ENCODE results near the gene CFH.
"Not testable (repeated sequence)": the region's sequence is repeated elsewhere in the genome, so short reads cannot be mapped to it uniquely, and the experiment has no call there.

Gene CFH

DNA sequence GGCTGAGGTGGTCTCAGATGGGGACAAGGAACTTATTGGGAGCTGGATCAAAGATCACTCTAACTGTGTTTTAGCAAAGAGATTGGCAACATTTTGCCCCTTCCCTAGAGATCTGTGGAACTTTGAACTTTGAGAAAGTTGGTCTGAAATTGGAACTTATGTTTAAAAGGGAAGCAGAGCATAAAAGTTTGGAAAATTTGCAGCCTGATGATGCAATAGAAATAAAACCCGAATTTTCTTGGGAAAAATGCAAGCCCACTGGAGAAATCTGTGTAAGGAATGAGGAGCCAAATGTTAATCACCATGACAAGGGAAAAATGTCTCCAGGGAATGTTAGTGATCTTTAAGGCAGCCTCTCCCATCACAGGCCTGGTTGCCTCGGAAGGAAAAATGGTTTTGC lies 17.2 kb downstream of the CFH start:
- DNase-seq: no peak

DNA sequence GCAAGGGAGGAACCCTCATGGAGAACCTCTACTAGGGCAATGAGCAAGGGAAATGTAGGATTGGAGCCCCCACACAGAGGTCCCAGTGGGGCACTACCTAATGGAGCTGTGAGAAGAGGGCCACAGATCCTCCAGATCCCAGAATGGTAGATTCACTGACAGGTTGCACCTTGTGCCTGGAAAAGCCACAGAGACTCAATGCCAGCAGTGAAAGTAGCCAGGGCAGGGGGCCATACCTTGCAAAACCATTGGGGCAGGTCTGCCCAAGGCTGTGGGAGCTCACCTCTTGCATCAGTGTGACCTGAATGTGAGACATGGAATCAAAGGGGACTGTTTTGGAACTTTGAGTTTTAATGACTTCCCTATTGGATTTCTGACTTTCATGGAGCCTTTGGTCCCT lies 17.9 kb downstream of the CFH start:
- DNase-seq: no peak

DNA sequence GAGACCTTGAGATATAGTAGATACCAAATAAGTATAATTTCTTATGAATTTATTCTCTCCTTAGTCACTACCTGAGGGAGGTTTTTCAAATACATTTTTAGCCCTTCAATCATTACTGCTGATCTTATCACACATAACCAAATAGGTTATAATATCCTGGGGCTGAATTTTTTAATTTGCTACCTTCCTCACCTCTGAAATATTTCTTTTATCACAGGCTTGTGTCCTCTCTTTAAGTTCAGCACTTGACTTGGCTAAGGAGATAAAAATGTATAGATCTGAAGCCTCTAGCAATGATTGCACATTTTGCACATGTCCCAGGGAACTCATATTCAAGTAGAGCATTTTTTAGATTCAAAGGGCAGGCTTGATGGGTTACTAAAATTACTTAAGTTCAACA lies 23.1 kb downstream of the CFH start:
- no peak for DNase-seq

DNA sequence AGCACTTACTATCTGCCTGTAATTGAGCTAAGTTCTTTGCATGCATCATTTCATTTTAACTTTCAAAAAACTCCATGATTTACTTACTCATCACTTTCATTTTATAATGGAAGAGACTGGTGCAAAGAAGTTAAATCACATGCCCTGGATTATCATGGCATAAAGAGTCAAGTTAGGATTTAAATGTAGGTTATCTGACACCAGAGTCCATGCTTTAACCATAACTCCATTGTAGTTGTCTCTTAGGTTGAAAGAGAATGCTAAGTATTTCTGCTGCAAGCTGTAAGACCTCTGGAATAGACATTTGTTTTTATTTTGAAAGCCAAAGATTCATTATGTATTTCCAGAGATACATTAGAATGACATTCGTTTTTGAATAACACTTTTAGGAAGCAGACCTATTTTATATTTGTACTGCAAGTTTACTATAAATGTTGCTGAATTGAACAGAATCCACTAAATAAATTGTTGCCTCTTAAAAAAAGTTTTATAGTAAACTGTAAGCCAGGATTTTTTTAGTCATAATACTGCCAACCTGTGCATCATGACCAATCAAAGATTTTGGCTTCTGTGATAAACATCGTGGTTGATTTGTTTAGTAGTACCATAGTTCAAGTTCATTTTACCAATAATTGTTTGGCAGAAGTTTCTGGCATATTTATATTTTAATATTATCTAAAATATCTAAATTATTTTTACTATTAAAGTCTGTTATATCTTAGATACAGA lies 26.1 kb downstream of the CFH start:
- DNase-seq: peak; percentile 21

DNA sequence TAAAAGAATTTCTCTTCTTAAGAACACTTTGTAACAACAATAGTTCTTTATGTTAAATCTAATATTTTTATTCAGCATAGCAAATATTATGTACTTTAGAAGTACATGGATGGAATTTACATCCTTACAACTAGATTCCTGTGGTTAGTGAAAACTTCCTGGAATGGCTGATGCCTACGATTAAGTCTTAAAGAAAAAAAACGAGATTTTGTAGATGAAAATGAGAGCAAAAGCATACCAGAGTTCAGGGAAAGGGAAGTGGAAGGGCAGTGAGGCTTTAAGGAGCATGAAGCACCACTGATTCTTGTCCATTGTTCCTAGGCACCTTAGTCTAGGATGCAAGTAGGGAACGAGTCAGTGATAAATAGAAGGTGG lies 26.7 kb downstream of the CFH start:
- peak; percentile 80 for DNase-seq

DNA sequence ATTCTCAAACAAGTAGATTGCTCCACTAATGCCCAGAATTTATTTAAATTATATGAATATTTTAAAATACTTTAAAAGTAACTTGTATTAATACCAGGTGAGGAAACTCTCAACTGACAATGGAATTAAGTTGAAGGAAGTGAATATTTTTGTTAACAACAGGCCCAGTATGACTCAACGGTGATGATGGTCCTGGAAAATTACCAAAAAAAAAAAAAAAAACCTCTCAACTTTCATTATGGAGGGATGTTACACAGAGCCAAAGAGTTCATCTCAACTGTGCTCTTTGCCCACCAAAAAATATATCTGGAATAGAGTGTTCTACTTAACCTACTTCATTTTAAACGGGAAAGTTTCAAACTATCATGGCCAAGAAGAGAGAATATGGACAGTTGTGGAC lies 28.3 kb downstream of the CFH start:
- peak; percentile 71 for DNase-seq

DNA sequence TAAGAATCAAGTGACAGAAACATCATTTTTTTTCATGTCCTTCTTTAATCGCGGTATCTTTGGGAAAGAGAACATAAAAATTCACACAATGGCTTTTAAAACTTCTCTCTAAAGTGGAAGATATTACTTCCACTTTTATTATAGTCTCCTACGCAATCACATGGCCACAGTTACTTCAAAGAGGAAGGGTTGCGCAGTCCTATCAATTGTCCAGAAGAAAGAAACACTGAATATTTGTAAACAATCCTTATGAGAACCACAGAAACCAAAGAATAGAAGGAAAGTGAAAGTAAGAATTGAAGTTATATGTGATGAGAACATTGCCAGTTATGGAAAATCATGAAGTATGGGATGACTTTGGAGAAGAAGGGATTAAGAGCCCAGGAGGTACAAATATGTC lies 32.6 kb downstream of the CFH start:
- DNase-seq: no peak

DNA sequence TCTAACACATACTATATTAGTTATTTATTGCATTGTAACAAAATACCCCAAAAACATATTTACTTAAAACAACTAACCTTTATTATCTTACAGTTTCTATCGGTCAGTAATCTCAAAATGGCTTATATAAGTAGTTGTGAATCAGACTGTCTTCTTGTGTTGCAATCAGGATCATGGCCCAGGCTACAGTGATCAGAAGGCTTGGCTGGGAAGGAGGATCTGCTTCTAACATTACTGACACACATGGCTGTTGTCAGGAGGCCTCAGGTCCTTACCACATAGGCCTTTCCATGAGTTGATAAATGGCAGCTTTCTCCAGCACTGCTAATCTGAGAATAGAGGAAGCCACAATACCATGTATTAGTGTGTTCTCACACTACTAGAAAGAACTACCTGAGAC lies 33.7 kb downstream of the CFH start:
- no peak for DNase-seq

DNA sequence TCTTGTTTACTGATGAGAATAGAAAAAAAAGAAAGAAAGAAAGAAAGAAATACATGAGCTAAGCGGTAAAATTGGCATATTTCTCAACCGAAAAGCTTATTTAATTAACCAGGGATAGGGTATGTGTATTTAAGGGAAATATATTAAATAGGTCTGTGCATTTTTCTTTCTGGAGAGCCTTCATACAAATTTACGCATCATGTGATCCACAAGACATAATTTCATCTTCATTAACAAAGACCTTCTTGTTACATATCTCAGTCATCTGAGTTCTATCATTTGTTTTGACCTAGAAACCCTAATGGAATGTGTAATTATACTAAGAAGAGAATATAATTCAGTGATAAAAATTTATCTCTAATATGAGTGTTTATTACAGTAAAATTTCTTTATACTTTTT lies 37.2 kb downstream of the CFH start:
- no peak for DNase-seq

DNA sequence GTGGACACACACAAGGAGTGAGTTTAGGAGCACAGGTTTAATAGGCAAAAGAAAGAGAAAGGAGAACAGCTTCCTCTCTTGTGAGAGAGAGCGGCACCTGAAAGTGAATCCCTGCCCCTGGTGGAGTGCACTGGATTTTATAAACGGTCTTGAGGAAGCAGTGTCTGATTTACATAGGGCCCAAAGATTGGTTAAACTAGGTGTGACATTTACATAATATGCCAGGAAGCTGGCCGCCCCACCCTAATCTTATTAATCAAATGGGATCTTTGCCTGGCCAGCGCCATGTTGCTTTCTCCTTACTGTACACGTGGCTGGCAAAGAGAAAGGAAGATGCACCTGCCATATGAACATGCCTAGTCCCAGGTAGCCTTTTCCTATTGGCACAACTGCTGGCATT lies 38.7 kb downstream of the CFH start:
- DNase-seq: no peak

DNA sequence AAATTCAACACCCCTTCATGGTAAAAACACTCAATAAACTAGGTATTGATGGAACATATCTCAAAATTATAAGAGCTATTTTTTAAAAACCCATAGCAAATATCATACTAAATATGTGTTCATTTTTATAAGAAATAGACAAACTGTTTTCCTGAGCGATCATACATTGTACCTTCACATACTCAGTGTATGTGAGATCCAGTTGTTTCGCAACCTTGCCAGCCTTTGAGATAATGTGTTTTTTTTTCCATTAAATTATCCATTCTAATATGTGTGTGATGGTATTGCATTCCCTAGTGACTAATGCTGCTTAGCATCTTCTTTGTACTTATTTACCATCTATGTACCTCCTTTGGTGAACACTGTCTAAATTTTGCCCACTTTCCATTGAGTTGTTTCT lies 47.1 kb downstream of the CFH start:
- DNase-seq: no peak

DNA sequence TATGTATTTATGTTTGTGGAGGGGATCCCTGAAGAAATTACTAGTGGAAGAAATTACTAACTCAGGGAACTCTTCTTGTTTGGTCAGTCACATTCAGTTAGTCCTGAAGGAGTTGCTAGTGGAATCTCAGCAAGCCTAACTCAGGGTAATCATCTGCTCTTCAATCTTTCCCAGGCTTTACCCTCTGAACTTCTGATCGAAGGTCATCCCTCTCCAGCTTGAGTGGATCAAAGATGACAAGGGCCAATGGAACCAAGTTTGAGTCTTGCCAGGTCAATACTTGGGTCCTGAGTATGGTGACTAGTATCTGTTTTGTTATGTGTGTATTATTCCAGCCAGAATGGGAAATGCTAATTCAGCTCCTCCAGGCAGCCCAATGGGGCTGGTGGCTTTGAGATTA lies 49.3 kb downstream of the CFH start:
- DNase-seq: no peak

DNA sequence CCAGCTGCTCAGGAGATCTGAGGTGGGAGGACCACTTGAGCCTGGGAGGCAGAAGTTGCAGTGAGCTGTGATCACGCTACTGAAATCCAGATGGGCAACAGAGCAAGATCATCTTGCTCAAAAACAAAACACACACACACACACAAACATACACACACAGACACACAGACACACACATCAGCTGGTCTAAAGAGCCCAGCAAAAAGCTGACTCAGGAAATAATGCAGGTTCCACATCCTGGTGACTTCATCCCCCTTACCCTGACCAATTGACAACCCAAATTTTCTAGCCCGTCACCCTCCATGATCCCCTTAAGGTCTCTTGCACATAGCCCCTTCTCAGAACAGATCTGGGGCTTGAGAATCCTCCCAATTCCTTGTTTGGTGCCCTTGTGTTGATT lies 58.0 kb downstream of the CFH start:
- DNase-seq: not testable (repeated sequence)

DNA sequence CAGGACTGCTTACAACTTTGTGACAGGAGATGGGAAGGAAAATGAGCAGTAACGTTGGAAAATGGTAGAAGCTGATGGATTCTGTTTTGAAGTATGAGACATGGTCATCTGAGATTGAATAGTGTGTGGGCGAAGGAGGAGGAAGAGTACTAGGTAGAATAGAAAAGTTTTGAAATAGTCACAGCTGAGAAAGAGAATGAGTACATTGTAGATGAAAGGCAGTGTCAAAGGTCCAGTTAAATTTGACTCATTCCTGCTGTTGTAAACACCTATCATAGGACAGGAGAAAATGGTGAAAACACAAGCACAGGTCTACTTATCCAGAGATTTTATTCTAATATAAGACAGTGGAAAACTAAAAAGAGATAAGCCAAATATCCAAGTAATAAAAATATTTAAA lies 66.0 kb downstream of the CFH start:
- DNase-seq: no peak

DNA sequence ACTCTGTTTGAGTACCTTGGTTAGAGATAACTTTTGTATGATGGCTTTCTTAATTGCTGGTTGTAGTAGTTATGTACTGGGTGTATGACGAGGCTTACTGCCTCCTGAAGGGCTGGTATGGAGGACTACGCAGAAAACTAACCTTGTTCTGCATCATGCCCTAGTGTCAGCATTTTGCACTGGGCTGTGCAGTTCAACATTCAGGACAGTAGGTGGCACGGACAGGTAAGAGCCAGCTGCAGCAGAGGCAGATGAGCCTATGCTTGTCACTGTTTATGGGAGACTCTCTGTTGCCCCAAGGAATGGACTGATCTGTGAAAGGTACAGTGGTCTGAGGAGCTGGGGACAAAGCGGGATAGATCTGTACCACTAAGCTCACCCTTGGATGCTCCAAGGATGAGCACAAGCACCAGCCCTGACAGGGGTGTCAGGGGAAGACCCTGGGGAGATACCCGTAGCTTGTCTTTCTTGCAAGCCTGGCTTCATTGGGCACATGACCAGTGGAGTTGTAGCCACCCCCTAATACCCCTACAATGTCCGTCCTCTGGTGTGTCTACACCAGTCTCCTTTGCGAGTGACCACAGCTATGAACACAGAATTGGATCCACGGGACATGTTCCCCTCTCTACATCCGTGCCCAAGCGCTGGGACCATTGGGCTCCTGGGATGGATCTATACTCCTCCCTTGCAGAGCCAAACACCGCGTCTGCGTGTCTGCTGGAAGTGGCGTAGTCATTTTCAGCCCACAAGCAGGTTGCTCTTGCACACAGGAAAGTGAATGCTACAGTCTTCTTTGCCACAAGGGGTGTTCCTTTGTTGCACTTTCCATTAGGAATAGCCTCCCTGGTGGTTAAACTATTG lies 71.7 kb downstream of the CFH start:
- DNase-seq: no peak

DNA sequence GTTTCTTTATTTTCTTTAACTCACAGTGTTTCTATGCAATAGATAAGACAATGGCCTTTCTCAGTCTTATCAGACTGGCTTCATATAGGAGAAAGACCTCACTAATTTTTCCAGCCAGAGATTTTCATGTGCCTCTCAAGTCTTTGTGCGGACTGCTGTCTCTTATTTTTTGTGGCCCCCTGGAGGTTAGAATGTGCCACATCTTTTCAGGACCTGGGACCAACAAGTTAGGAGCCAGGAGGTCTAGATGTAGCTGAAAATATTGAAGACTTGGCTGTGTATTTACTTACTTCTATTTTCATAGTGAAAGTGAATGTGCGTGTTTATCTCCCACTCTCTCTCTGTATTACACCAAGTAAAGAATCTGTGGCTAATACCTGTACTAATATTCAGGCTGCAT lies 80.7 kb downstream of the CFH start:
- DNase-seq: no peak

DNA sequence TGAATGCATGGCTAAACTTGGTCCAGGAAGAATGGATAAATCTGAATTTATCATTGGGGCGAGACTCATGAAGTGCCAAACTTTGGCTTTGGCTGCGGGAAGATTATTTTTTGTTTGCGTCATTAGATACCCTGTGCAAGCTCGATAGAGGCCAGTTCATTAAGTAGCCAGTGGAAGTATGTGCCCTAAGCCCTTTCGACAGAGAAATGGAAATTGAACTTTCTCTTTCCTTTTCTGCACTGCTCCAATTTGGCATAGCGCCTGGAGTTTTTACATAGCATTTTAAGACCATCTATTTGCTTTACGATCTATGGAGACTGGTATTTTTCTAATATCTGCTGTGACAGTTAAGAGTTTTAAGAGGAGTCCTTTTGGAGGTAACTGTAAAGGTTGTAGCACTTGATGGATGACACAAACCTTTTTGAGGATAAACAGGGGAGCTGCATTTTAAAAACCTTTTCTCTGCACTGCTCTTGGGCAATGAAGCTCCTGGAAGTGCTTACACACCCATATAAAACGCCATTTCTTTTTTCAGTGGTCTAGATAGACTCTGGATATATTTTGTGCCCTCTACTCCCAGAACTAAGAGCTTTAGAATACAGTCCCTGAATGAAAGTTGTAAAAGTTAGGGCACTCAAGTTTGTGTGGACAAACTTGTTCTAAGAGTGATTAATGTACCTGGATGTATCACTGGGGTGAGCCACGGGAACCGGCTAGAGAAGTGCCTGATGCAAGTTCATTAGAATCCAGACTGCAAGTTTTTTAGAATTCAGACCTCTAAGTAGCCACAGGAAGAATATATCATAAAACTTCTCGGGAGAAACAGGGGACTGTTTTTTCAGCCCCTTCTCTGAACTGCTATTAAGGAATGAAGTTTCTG lies 81.5 kb downstream of the CFH start:
- no peak for DNase-seq

DNA sequence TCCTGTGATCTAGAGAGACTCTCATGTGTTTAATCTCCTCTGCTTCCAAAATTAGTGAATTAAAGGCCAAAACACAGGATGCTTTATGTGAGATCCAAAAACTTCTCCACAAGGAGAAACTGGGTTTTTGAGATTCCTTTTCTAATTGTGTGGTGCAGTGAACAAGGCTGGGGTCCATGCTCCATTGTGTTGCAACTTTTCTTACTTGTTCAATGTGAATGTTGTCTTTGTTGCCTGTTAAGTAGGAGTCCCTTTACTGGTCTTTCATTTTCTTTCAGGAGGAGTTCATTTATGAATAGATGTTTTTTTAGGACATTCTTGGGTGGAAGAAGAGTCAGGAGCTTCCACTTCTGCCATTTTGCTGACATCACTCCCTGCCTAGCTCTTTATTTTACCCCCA lies 82.2 kb downstream of the CFH start:
- no peak for DNase-seq

DNA sequence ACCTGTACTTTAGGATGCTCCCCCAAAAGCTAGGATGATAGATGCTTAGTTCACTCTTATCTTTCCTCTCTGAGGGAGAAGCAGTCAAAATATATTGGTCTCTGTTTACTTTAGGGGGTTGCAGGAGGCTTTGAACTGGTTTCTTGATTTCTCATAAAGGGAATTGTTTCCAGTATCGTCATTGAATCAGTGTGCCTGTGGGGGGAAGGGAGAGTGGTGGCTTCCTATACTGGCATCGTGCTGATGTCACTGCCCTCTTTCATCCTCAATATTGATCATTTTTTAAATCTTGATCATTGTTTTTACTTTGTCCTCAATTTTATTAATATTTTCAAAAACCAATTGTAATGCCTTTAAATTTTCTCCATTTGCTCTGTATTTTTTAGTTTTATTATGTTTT lies 82.6 kb downstream of the CFH start:
- DNase-seq: no peak

DNA sequence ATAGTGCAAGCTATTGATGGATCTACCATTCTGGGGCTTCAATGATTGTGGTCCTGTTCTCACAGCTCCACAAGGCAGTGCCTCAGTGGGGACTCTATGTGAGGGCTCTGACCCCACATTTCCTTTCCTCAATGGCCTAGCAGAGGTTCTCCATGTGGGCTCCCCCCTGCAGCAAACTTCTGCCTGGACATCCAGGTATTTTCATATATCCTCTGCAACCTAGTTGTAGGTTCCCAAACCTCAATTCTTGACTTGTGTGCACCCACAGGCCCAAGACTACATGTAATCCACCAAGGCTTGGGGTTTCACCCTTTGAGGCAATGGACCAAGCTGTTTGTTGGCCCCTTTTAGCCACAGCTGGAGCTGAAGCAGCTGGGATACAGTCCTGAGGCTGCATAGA lies 86.9 kb downstream of the CFH start:
- no peak for DNase-seq

DNA sequence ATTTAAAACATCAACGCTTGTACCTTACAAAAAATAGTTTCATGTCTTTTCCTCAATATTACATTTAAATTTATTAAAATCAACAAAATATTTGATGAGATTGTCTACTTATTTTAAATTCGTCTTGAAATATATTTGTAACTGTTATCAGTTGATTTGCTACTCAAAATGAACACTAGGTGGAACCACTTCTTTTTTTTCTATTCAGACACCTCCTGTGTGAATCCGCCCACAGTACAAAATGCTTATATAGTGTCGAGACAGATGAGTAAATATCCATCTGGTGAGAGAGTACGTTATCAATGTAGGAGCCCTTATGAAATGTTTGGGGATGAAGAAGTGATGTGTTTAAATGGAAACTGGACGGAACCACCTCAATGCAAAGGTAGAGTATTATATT lies 91.4 kb downstream of the CFH start:
- DNase-seq: peak; percentile 22

DNA sequence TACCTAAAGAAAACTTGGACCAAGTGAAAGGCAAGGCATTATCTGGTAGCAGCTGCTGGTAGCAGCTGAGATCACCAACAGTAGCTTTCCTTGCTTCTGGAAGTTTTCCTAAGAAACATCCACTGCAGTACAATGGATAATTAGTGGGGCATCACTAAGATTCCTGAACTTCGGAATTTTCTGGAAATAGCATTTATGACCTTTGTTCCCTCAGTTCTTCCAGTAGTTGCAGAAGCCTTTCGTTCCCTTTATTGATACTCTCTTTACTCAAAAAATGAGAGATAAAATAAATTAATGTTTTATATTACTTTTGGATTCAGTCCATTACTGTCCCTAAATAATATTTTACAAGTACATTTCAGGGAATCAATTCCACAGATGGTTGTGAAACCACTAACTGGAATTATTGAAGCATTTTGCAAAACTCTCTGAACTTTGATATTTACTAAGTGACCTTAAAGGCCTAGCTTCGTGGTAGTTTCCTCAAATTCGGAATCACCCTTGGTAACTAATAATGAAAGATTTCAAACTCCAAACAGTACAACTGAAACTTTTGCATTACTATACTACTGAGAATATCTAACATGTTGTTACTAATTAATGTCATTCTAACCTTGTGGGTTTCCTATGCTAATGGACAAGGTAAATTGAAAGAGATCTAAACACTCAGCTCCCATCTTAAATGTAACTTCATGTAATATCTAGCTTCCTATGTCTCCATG lies 113.3 kb downstream of the CFH start:
- DNase-seq: not testable (repeated sequence)

DNA sequence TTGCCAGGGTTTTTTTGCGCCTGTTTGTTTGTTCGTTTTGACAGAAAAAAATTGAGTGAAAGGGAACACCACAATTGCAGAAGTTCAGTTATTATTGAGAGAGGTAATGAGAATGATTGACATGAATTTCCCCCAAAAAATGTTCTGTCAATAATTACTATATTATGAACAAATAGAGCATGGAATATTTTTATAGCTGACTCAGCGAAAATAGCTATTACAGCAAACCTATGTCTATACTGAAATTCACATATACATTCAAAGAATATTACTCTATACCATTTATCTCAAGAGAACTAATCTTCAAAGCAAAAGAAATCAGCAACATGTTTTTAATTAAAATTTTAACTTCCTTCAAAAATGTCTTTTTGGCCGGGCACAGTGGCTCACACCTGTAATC lies 118.0 kb downstream of the CFH start:
- not testable (repeated sequence) for DNase-seq

Data from fibroblast of skin of right biceps (primary cell).